ENCODE data around the gene LIMA1.

DNA sequence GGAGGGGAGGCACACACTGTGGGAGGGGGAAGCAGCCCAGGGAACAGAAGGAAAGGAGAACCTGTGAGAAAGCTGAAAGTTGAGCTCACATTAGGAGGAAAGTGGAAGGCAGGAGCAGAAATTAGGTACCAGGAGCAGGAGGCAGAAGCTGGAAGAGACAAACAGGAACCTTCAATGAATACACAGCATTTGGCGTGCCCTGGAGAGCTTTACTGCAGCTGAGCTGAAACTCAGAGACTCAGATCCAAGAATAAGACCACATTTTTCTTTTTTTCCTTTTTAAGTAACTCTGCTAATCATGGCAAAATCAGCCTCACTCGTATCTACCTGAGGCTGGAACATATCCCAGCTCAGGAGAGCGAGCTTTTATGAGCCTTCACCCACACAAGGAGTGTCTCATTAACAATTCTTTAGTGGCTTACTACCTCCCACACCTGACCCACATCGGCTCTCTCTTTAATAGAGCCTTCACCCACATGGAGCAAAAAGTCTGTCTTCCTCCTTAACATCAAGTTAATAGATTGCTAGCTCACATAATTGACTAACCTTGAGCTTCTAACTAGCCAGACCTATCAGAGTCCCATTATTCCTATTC is 97.9 kb downstream of the LIMA1 start:
- TF ChIP-seq CREB5 (CRISPR knock-in tag; IDR thresholded peaks at IDR 0.05; ENCODE audit: low read depth) (no peak), OSR1 (CRISPR knock-in tag; IDR thresholded peaks at IDR 0.05) (no peak), TOX (CRISPR knock-in tag; IDR thresholded peaks at IDR 0.05; ENCODE audit: borderline replicate concordance) (no peak), CSRNP3 (CRISPR knock-in tag; IDR thresholded peaks at IDR 0.05) (no peak), ARNTL (CRISPR knock-in tag; IDR thresholded peaks at IDR 0.05; ENCODE audit: borderline replicate concordance, low read depth) (no peak), ZFP30 (CRISPR knock-in tag; IDR thresholded peaks at IDR 0.05) (no peak), ESRRG (CRISPR knock-in tag; IDR thresholded peaks at IDR 0.05) (no peak), SNAI2 (CRISPR knock-in tag; IDR thresholded peaks at IDR 0.05) (no peak)
